ENCODE data around the gene FNBP1.

FNBP1 gene

DNA sequence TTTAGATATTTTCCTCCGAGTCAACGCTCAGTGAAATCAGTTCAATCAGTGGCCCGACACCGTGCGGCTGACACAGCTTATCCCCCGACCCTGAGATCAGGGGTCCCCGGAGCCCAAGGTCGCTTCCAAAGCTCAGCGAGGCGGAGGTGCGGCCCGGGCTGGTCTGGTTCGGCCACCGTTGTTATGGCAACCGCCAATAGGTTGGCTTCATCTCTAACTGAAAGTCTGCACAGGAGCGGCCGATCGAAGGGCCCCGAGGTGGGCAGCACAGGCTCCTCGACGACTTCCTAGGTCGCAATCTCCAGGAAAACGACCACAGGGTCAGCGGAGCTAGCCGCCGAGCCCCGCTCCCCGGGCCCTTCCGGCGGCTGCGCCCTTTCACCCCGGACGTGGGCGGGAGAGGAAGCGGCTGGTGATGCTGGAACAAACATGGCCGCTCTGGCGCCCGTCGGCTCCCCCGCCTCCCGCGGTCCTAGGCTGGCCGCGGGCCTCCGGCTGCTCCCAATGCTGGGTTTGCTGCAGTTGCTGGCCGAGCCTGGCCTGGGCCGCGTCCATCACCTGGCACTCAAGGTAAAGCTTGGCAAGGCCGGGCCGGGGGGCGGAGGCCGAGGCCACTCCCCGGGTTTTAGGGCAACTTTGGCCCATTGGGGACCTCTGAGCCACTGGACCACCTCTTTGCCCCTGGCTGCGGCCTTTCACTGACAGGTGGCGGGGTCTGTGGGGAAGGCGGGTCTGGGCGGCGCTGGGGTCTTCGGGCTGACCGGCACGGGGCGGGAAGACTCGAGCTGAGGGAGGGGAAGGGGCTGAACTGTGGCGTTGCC lies 10.7 kb upstream of the FNBP1 start, which contains the start of gene GPR107 (continued):
- TF ChIP-seq ZBTB26 (tag by site-specific recombination; optimal IDR thresholded peaks at IDR 0.05) = peak; percentile 27
- TF ChIP-seq PATZ1 (tag by site-specific recombination; IDR thresholded peaks at IDR 0.05) = peak; percentile 56
- TF ChIP-seq ZNF157 (tag by site-specific recombination; IDR thresholded peaks at IDR 0.05) = no peak
- TF ChIP-seq ZNF404 (tag by site-specific recombination; IDR thresholded peaks at IDR 0.05) = no peak
- TF ChIP-seq BCL11A (tag by site-specific recombination; IDR thresholded peaks at IDR 0.05; ENCODE audit: low read depth) = peak; percentile 80; the same call in 1 of the 2 replicates
- 0 out of 2 replicates have a peak, but pooled peaks have one; percentile 17 for TF ChIP-seq KLF7 (tag by site-specific recombination; IDR thresholded peaks at IDR 0.05; ENCODE audit: borderline replicate concordance)
- no peak for TF ChIP-seq WT1 (tag by site-specific recombination; IDR thresholded peaks at IDR 0.05)
- no peak for TF ChIP-seq OVOL3 (tag by site-specific recombination; IDR thresholded peaks at IDR 0.05)
- TF ChIP-seq ZNF707 (tag by site-specific recombination; IDR thresholded peaks at IDR 0.05) = no peak
- TF ChIP-seq KLF1 (tag by site-specific recombination; IDR thresholded peaks at IDR 0.05) = peak; percentile 34
- TF ChIP-seq, protein P1, sequence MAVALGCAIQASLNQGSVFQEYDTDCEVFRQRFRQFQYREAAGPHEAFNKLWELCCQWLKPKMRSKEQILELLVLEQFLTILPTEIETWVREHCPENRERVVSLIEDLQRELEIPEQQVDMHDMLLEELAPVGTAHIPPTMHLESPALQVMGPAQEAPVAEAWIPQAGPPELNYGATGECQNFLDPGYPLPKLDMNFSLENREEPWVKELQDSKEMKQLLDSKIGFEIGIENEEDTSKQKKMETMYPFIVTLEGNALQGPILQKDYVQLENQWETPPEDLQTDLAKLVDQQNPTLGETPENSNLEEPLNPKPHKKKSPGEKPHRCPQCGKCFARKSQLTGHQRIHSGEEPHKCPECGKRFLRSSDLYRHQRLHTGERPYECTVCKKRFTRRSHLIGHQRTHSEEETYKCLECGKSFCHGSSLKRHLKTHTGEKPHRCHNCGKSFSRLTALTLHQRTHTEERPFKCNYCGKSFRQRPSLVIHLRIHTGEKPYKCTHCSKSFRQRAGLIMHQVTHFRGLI (tag by site-specific recombination; IDR thresholded peaks at IDR 0.05) = no peak; the same call in 1 of the 2 replicates
- peak; percentile 71 for TF ChIP-seq EGR2 (tag by site-specific recombination; IDR thresholded peaks at IDR 0.05; ENCODE audit: low read depth)
- peak; percentile 91 for TF ChIP-seq KLF16 (tag by site-specific recombination; IDR thresholded peaks at IDR 0.05)
- no peak for TF ChIP-seq FEZF1 (tag by site-specific recombination; IDR thresholded peaks at IDR 0.05)
- TF ChIP-seq ZNF366 (tag by site-specific recombination; conservative IDR thresholded peaks at IDR 0.05) = no peak
- no peak for TF ChIP-seq MZF1 (tag by site-specific recombination; IDR thresholded peaks at IDR 0.05; ENCODE audit: borderline replicate concordance)
- TF ChIP-seq ZBTB7A (tag by site-specific recombination; IDR thresholded peaks at IDR 0.05; ENCODE audit: low read depth) = 0 out of 2 replicates have a peak, but pooled peaks have one; percentile 59
- TF ChIP-seq YY2 (tag by site-specific recombination; IDR thresholded peaks at IDR 0.05) = peak; percentile 89
- peak; percentile 27; the same call in 1 of the 2 replicates for TF ChIP-seq ZNF561 (tag by site-specific recombination; IDR thresholded peaks at IDR 0.05; ENCODE audit: borderline replicate concordance)
- peak; percentile 23; the same call in 1 of the 2 replicates for TF ChIP-seq ZBTB10 (tag by site-specific recombination; IDR thresholded peaks at IDR 0.05)
- peak; percentile 50; the same call in 1 of the 2 replicates for TF ChIP-seq GLIS1 (tag by site-specific recombination; IDR thresholded peaks at IDR 0.05)
- TF ChIP-seq, protein P2, sequence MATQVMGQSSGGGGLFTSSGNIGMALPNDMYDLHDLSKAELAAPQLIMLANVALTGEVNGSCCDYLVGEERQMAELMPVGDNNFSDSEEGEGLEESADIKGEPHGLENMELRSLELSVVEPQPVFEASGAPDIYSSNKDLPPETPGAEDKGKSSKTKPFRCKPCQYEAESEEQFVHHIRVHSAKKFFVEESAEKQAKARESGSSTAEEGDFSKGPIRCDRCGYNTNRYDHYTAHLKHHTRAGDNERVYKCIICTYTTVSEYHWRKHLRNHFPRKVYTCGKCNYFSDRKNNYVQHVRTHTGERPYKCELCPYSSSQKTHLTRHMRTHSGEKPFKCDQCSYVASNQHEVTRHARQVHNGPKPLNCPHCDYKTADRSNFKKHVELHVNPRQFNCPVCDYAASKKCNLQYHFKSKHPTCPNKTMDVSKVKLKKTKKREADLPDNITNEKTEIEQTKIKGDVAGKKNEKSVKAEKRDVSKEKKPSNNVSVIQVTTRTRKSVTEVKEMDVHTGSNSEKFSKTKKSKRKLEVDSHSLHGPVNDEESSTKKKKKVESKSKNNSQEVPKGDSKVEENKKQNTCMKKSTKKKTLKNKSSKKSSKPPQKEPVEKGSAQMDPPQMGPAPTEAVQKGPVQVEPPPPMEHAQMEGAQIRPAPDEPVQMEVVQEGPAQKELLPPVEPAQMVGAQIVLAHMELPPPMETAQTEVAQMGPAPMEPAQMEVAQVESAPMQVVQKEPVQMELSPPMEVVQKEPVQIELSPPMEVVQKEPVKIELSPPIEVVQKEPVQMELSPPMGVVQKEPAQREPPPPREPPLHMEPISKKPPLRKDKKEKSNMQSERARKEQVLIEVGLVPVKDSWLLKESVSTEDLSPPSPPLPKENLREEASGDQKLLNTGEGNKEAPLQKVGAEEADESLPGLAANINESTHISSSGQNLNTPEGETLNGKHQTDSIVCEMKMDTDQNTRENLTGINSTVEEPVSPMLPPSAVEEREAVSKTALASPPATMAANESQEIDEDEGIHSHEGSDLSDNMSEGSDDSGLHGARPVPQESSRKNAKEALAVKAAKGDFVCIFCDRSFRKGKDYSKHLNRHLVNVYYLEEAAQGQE (tag by site-specific recombination; IDR thresholded peaks at IDR 0.05) = 0 out of 2 replicates have a peak, but pooled peaks have one; percentile 10
- no peak for TF ChIP-seq ZFP41 (tag by site-specific recombination; IDR thresholded peaks at IDR 0.05; ENCODE audit: borderline replicate concordance)
- peak; percentile 26 for TF ChIP-seq SP7 (tag by site-specific recombination; IDR thresholded peaks at IDR 0.05)
- TF ChIP-seq ZNF639 (tag by site-specific recombination; IDR thresholded peaks at IDR 0.05) = no peak; the same call in 1 of the 2 replicates
- no peak for TF ChIP-seq HOXC10 (CRISPR knock-in tag; IDR thresholded peaks at IDR 0.05)
- peak; percentile 73; the same call in 1 of the 2 replicates for TF ChIP-seq KLF8 (tag by site-specific recombination; IDR thresholded peaks at IDR 0.05)
